Fibroblast of the aortic adventitia (primary cell): Measurements from ENCODE around the gene PSMA2. TPM values are rescaled to one million over a fixed set of nuclear protein-coding genes. Genes with fewer than 3 reads are reported as not detected.

Source experiments
- DNase-seq: peaks from one replicate; pipeline ENCODE4 v3.0.0-alpha.2; 2010; ENCODE audit warnings: low read depth
- H3K4me3 ChIP-seq: 2 replicates; pipeline ENCODE4 v1.5.1; 2011; ENCODE audit warnings: low read depth, mild to moderate bottlenecking, control low read depth, low read length, moderate library complexity
- CTCF ChIP-seq: IDR thresholded peaks from 2 replicates; pipeline ENCODE4 v1.5.1; 2011; ENCODE audit warnings: mild to moderate bottlenecking, low read length, control low read depth, inconsistent platforms; ENCODE audit not compliant: insufficient read depth
- total RNA-seq: library from RNA; depleted of rRNA; stranded (reverse); fragments of >200 nt; gene quantifications from 2 replicates; pipeline ENCODE4 v1.2.3, GENCODE V29; 2012; ENCODE audit warnings: low replicate concordance

PSMA2 gene
- total RNA-seq, 1 donor = 121 TPM

- no peak for DNase-seq
- TF ChIP-seq CTCF = no peak
- H3K4me3 ChIP-seq = peak overlapping the region; percentile 68
Measured at GRCh38 chr7:42910306-42910705, 21.7 kb downstream of the PSMA2 start.

- DNase-seq = peak; percentile 12
- TF ChIP-seq CTCF = no peak
- no peak overlapping the region for H3K4me3 ChIP-seq
Measured at GRCh38 chr7:42907316-42907715, 24.7 kb downstream of the PSMA2 start.

GRCh38 chr7:42906181-42906580, 25.8 kb downstream of the PSMA2 start:
- no peak for DNase-seq
- no peak for TF ChIP-seq CTCF
- no peak overlapping the region for H3K4me3 ChIP-seq

- TF ChIP-seq CTCF = no peak
- no peak overlapping the region for H3K4me3 ChIP-seq
Measured at GRCh38 chr7:42902331-42902730, 29.6 kb downstream of the PSMA2 start.

GRCh38 chr7:42900842-42901241, 31.1 kb downstream of the PSMA2 start:
- no peak for TF ChIP-seq CTCF
- H3K4me3 ChIP-seq = no peak overlapping the region
- DNase-seq = no peak

More at GRCh38 chr7:42902331-42902730, 29.6 kb downstream of the PSMA2 start:
- DNase-seq = no peak

GRCh38 chr7:42893346-42894240, 38.4 kb downstream of the PSMA2 start:
- DNase-seq = no peak
- TF ChIP-seq CTCF = no peak
- H3K4me3 ChIP-seq = no peak overlapping the region
